Measurements from ENCODE around the gene NINL. TPM values are rescaled to one million over a fixed set of nuclear protein-coding genes. Genes with fewer than 3 reads are reported as not detected.

The NINL gene
- total RNA-seq, 1 donor from 2014 or later = 95.5 TPM

- no peaks in the 10 kb centered on the region for H3K9me3 Mint-ChIP-seq (ENCODE audit: unreplicated experiment)
- TF ChIP-seq, protein P1, sequence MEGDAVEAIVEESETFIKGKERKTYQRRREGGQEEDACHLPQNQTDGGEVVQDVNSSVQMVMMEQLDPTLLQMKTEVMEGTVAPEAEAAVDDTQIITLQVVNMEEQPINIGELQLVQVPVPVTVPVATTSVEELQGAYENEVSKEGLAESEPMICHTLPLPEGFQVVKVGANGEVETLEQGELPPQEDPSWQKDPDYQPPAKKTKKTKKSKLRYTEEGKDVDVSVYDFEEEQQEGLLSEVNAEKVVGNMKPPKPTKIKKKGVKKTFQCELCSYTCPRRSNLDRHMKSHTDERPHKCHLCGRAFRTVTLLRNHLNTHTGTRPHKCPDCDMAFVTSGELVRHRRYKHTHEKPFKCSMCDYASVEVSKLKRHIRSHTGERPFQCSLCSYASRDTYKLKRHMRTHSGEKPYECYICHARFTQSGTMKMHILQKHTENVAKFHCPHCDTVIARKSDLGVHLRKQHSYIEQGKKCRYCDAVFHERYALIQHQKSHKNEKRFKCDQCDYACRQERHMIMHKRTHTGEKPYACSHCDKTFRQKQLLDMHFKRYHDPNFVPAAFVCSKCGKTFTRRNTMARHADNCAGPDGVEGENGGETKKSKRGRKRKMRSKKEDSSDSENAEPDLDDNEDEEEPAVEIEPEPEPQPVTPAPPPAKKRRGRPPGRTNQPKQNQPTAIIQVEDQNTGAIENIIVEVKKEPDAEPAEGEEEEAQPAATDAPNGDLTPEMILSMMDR (IDR thresholded peaks at IDR 0.05; ENCODE audit: unreplicated experiment) = no peak
- H3K36me3 Mint-ChIP-seq (ENCODE audit: low read depth, unreplicated experiment) = peaks cover 49% of the 10 kb centered on the region
- peaks cover 12% of the 10 kb centered on the region for H3K27me3 Mint-ChIP-seq (ENCODE audit: unreplicated experiment)
- DNase-seq (ENCODE audit: low spot score) = no peak
- peak overlapping the region; percentile 29 for H3K4me3 Mint-ChIP-seq (ENCODE audit: unreplicated experiment)
- H3K27ac Mint-ChIP-seq (ENCODE audit: unreplicated experiment) = no peak overlapping the region
- H3K4me1 Mint-ChIP-seq (ENCODE audit: unreplicated experiment) = peaks cover 2% of the 10 kb centered on the region
These were observed 127.2 kb downstream of the NINL start for GRCh38 chr20:25457886-25458680.

GRCh38 chr20:25454153-25454900 lies 131.0 kb downstream of the NINL start:
- H3K36me3 Mint-ChIP-seq (ENCODE audit: low read depth, unreplicated experiment) = peaks cover 49% of the 10 kb centered on the region
- no peaks in the 10 kb centered on the region for H3K9me3 Mint-ChIP-seq (ENCODE audit: unreplicated experiment)
- H3K27ac Mint-ChIP-seq (ENCODE audit: unreplicated experiment) = no peak overlapping the region
- TF ChIP-seq, protein P1 (IDR thresholded peaks at IDR 0.05; ENCODE audit: unreplicated experiment) = no peak
- H3K4me3 Mint-ChIP-seq (ENCODE audit: unreplicated experiment) = peak overlapping the region; percentile 53
- no peaks in the 10 kb centered on the region for H3K4me1 Mint-ChIP-seq (ENCODE audit: unreplicated experiment)
- H3K27me3 Mint-ChIP-seq (ENCODE audit: unreplicated experiment) = peaks cover 6% of the 10 kb centered on the region
- DNase-seq (ENCODE audit: low spot score) = no peak

GRCh38 chr20:25453035-25453810 lies 132.1 kb downstream of the NINL start:
- H3K9me3 Mint-ChIP-seq (ENCODE audit: unreplicated experiment) = no peaks in the 10 kb centered on the region
- H3K27me3 Mint-ChIP-seq (ENCODE audit: unreplicated experiment) = peaks cover 6% of the 10 kb centered on the region
- no peak for DNase-seq (ENCODE audit: low spot score)
- H3K4me1 Mint-ChIP-seq (ENCODE audit: unreplicated experiment) = no peaks in the 10 kb centered on the region
- H3K4me3 Mint-ChIP-seq (ENCODE audit: unreplicated experiment) = no peak overlapping the region
- peaks cover 57% of the 10 kb centered on the region for H3K36me3 Mint-ChIP-seq (ENCODE audit: low read depth, unreplicated experiment)
- TF ChIP-seq, protein P1 (IDR thresholded peaks at IDR 0.05; ENCODE audit: unreplicated experiment) = no peak
- H3K27ac Mint-ChIP-seq (ENCODE audit: unreplicated experiment) = no peak overlapping the region

DNA sequence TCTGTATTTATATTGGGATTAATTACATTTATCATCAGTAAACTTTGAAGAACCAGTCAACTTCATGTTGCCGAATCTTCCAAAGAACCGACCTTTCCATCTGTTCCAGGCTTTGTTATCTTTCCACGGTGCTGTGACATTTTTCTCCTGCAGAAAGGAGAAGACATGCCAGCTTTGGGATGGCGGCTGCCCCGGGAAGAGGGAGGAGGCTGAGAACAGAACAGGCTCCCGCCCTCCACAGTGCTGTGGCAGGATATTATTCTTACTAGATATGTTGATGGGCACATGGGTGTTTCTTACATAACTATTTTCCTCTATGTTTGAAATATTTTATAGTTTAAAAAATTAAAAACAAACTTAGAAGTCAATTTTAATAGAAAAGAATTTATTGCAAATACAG lies 133.0 kb downstream of the NINL start:
- peaks cover 6% of the 10 kb centered on the region for H3K27me3 Mint-ChIP-seq (ENCODE audit: unreplicated experiment)
- H3K27ac Mint-ChIP-seq (ENCODE audit: unreplicated experiment) = no peak overlapping the region
- peaks cover 56% of the 10 kb centered on the region for H3K36me3 Mint-ChIP-seq (ENCODE audit: low read depth, unreplicated experiment)
- no peak for DNase-seq (ENCODE audit: low spot score)
- no peaks in the 10 kb centered on the region for H3K9me3 Mint-ChIP-seq (ENCODE audit: unreplicated experiment)
- TF ChIP-seq, protein P1 (IDR thresholded peaks at IDR 0.05; ENCODE audit: unreplicated experiment) = no peak
- no peaks in the 10 kb centered on the region for H3K4me1 Mint-ChIP-seq (ENCODE audit: unreplicated experiment)
- peak overlapping the region; percentile 64 for H3K4me3 Mint-ChIP-seq (ENCODE audit: unreplicated experiment)

Measured in endothelial cell (in vitro differentiated cells).